NB4 (cell line): ENCODE measurements around the gene GABRR2.

Experiments used
- DNase-seq: peaks from one replicate; pipeline ENCODE4 v3.0.0; 2010; ENCODE audit warnings: low read depth
- H3K4me3 ChIP-seq: one replicate; pipeline ENCODE4 v1.5.1; 2011; ENCODE audit warnings: mild to moderate bottlenecking, low read depth, low read length, moderate library complexity
- MYC ChIP-seq: IDR thresholded peaks from 2 replicates; pipeline ENCODE4 v1.6.1; 2011; ENCODE audit warnings: low read depth, low read length
- POLR2A ChIP-seq: IDR thresholded peaks from 2 replicates; pipeline ENCODE4 v1.6.1; 2011; ENCODE audit warnings: mild to moderate bottlenecking; ENCODE audit not compliant: insufficient read length; ENCODE audit errors: extremely low read depth
- TF ChIP-seq, protein P1 (sequence below): IDR thresholded peaks from 2 replicates; pipeline ENCODE4 v1.6.1; 2011; ENCODE audit warnings: low read depth, low read length
- TF ChIP-seq, protein P2 (sequence below): IDR thresholded peaks from one replicate; pipeline ENCODE4 v1.5.1; 2012; ENCODE audit warnings: low read depth, low read length

Gene GABRR2

GRCh38 chr6:89324304-89324703 is 9.2 kb upstream of the GABRR2 start:
- TF ChIP-seq POLR2A (no peak), MYC (no peak)
- TF ChIP-seq, protein P1, sequence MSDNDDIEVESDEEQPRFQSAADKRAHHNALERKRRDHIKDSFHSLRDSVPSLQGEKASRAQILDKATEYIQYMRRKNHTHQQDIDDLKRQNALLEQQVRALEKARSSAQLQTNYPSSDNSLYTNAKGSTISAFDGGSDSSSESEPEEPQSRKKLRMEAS: no peak
- TF ChIP-seq, protein P2, sequence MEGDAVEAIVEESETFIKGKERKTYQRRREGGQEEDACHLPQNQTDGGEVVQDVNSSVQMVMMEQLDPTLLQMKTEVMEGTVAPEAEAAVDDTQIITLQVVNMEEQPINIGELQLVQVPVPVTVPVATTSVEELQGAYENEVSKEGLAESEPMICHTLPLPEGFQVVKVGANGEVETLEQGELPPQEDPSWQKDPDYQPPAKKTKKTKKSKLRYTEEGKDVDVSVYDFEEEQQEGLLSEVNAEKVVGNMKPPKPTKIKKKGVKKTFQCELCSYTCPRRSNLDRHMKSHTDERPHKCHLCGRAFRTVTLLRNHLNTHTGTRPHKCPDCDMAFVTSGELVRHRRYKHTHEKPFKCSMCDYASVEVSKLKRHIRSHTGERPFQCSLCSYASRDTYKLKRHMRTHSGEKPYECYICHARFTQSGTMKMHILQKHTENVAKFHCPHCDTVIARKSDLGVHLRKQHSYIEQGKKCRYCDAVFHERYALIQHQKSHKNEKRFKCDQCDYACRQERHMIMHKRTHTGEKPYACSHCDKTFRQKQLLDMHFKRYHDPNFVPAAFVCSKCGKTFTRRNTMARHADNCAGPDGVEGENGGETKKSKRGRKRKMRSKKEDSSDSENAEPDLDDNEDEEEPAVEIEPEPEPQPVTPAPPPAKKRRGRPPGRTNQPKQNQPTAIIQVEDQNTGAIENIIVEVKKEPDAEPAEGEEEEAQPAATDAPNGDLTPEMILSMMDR: no peak
- no peak overlapping the region for H3K4me3 ChIP-seq
- DNase-seq: no peak

- no peak overlapping the region for H3K4me3 ChIP-seq
- TF ChIP-seq, protein P1: no peak
- TF ChIP-seq MYC (no peak), POLR2A (no peak)
- TF ChIP-seq, protein P2: no peak
- DNase-seq: peak; percentile 79
Measured at GRCh38 chr6:89323511-89323971, 8.4 kb upstream of the GABRR2 start.

DNA sequence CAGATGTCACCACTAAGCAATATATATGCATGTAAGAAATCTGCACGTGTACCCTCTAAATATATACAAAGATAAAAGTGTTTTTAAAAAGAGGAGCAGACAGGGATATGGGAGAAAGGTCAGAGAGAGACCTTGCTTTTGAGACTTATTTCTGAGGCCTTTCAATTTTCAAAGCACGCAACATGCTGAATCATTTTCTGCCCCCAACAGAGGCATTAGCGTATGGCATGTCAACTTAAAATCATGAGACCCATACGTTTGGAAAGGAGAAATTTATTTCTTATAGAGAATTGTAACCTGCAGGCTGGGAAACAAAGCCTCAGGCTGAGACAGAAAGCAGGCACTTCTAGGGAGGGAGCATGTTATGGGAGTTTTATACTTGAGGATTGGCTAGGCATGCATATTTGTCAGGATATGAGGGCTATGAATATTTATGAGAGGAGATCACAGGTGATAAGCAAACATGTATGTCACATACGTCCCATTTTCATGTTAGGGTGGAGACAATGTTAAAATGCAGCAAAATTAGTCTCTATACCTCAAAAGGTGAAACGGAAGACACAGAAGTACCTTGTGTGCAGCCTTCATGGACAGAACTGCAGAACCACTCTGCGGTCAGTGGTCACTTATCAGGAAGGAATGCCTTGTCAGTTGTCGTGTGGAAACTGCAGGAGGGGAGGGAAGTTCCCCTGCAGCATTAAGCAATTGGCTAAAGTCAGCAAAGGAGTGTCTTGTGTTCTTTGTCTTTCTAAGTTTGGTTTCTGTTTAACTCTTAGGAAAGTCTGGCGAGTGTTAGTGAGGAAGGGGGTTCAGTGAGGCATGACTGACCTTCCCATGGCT is 6.3 kb upstream of the GABRR2 start:
- TF ChIP-seq, protein P2: no peak
- TF ChIP-seq MYC: peak; percentile 46; the same call in 1 of the 2 replicates
- TF ChIP-seq POLR2A: no peak
- TF ChIP-seq, protein P1: peak; percentile 45; the same call in 1 of the 2 replicates
- peak overlapping the region; percentile 42 for H3K4me3 ChIP-seq
- peak; percentile 96 for DNase-seq

- TF ChIP-seq, protein P1: no peak
- TF ChIP-seq, protein P2: no peak
- no peak for TF ChIP-seq POLR2A
- TF ChIP-seq MYC: no peak
- DNase-seq: no peak
Measured at GRCh38 chr6:89320012-89320559, 5.0 kb upstream of the GABRR2 start.

GRCh38 chr6:89317067-89317466 is 2.0 kb upstream of the GABRR2 start:
- TF ChIP-seq, protein P1: no peak
- TF ChIP-seq MYC (no peak), POLR2A (no peak)
- TF ChIP-seq, protein P2: no peak
- H3K4me3 ChIP-seq: no peak overlapping the region
- no peak for DNase-seq

More at GRCh38 chr6:89320012-89320559, 5.0 kb upstream of the GABRR2 start:
- no peak overlapping the region for H3K4me3 ChIP-seq
